ENCODE data around the gene C2CD3. TPM values are rescaled to one million over a fixed set of nuclear protein-coding genes. Genes with fewer than 3 reads are reported as not detected.
"Not testable (repeated sequence)": the region's sequence is repeated elsewhere in the genome, so short reads cannot be mapped to it uniquely, and the experiment has no call there.

Gene C2CD3
- total RNA-seq, 2 experiments from 2014 or later = 24.9 to 25.3 TPM

DNA sequence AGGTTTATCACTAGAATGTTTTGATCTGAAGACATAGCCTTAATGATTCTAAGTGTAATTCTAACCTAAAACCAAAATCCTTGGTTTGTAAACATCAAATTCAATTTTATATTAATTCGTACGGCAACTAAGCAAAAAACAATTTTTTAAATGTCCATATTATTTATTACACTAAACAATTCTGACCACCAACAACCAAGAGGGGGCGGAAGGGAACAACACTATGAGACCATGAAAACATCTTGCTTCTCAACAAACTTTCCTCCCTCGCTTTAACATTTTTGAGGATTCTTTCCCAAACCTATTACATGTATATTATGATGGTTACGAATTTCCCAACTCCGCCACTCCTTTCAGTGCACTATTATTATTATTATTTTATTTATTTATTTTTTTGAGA, 181.6 kb downstream of the C2CD3 start:
- no peak for DNase-seq
- no peaks in the 10 kb centered on the region for H3K36me3 Mint-ChIP-seq
- peaks cover 38% of the 10 kb centered on the region for H3K4me1 Mint-ChIP-seq
- H3K9me3 Mint-ChIP-seq = no peaks in the 10 kb centered on the region
- H3K27ac Mint-ChIP-seq = no peak overlapping the region
- no peak overlapping the region for H3K4me3 Mint-ChIP-seq
- H3K27me3 Mint-ChIP-seq = no peaks in the 10 kb centered on the region

DNA sequence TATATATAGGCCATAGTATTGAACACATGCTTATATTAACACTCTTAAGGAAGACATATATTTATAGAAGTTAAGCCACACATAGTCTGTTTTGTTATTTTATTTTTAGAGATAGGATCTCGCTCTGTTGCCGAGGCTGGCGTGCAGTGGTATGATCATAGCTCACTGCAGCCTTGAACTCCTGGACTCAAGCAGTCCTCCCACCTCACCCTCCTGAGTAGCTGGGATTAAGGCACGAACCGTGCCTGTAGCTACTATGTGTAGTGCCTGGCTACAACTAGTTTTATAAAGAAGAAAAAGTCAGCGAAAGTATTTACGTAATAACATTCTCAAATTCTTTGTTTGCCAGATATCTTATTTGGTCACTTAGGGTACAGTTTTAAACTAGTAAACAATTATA, 182.6 kb downstream of the C2CD3 start:
- H3K27me3 Mint-ChIP-seq = no peaks in the 10 kb centered on the region
- H3K27ac Mint-ChIP-seq = no peak overlapping the region
- H3K36me3 Mint-ChIP-seq = no peaks in the 10 kb centered on the region
- peaks cover 45% of the 10 kb centered on the region for H3K4me1 Mint-ChIP-seq
- H3K4me3 Mint-ChIP-seq = no peak overlapping the region
- no peaks in the 10 kb centered on the region for H3K9me3 Mint-ChIP-seq
- DNase-seq = no peak

- H3K27me3 Mint-ChIP-seq, H3K4me3 Mint-ChIP-seq, H3K9me3 Mint-ChIP-seq, DNase-seq: not testable (repeated sequence)
- H3K4me1 Mint-ChIP-seq = peaks cover 29% of the 10 kb centered on the region
- peak overlapping the region; percentile 69 for H3K27ac Mint-ChIP-seq
- peaks cover 19% of the 10 kb centered on the region for H3K36me3 Mint-ChIP-seq
These were observed 185.1 kb downstream of the C2CD3 start for GRCh38 chr11:73985661-73986060.

GRCh38 chr11:73983741-73984538, 186.9 kb downstream of the C2CD3 start:
- no peak for DNase-seq
- Mint-ChIP-seq H3K36me3 (peaks cover 35% of the 10 kb centered on the region), H3K4me3 (peak overlapping the region; percentile 92), H3K9me3 (no peaks in the 10 kb centered on the region), H3K27me3 (no peaks in the 10 kb centered on the region), H3K27ac (peak overlapping the region; percentile 98), H3K4me1 (peaks cover 43% of the 10 kb centered on the region)

GRCh38 chr11:73982990-73983740, 187.6 kb downstream of the C2CD3 start:
- Mint-ChIP-seq H3K4me1 (peaks cover 51% of the 10 kb centered on the region), H3K27ac (peak overlapping the region; percentile 98), H3K4me3 (peak overlapping the region; percentile 92), H3K27me3 (no peaks in the 10 kb centered on the region), H3K9me3 (no peaks in the 10 kb centered on the region), H3K36me3 (peaks cover 42% of the 10 kb centered on the region)
- DNase-seq = peak; percentile 96

- Mint-ChIP-seq H3K4me3 (peak within 1 kb of the TSS; percentile 92), H3K9me3 (no peaks in the 10 kb centered on the region), H3K36me3 (peaks cover 48% of the 10 kb centered on the region), H3K27me3 (no peaks in the 10 kb centered on the region), H3K27ac (peak within 1 kb of the TSS; percentile 98), H3K4me1 (peaks cover 54% of the 10 kb centered on the region)
- peak; percentile 89 for DNase-seq
These were observed 188.2 kb downstream of the C2CD3 start, which contains the start of gene UCP2 for GRCh38 chr11:73982595-73982989. Gene UCP2 (minus strand): TSS chr11:73982843. CDS start chr11:73978378, 4,465 bp downstream.

- Mint-ChIP-seq H3K4me1 (peaks cover 67% of the 10 kb centered on the region), H3K27me3 (no peaks in the 10 kb centered on the region), H3K36me3 (peaks cover 61% of the 10 kb centered on the region), H3K4me3 (peak overlapping the region; percentile 92), H3K27ac (peak overlapping the region; percentile 98), H3K9me3 (no peaks in the 10 kb centered on the region)
- no peak for DNase-seq
These were observed 189.6 kb downstream of the C2CD3 start for GRCh38 chr11:73981051-73981805.

DNA sequence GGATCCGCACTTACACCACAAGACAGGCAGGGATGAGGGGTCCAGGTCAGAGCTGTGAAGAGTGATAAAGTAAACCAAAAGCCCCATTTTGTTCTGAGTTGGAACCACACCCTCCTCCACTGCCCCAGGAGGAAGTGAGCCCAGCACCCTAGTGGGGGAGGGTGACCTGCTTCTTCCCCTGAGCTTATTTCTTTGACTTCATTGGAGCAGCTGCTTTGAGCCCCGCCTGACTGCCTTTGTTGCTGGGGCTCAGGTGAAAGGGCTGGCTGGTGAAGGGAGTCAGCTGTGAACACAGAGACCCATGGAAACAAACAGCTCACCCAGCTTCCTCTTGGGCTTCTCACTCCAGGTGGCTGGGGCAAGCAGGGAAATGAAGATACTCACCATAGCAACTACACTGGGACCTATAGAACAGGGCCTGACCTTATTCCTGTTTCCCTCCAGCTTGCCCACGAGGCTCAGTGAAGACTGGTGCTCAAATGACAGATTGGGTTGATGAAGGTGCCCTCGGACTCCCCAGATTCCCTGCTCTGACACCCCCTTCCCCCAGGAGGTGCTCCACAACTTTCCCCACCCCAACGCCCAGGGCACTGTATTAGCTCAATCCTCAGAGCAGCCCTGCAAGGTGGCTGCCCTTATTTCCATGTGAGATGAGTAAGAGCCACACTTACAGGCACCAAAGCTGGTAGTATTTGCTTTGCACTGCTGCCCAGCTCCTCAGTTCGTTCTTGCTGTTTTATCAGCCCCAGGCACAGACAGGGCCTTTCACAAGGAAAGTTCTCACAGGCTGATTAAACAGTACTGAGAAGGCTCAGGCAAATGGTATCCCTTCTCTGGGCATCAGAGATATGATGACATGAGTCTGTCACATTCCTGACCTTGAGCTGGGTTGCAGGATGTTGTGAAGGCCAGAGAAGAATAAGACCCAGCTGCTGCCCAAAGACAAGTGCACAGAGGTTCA, 190.5 kb downstream of the C2CD3 start:
- Mint-ChIP-seq H3K9me3 (no peaks in the 10 kb centered on the region), H3K27me3 (no peaks in the 10 kb centered on the region), H3K4me1 (peaks cover 68% of the 10 kb centered on the region), H3K27ac (peak overlapping the region; percentile 98), H3K4me3 (peak overlapping the region; percentile 92), H3K36me3 (peaks cover 68% of the 10 kb centered on the region)
- peak; percentile 80 for DNase-seq

DNA sequence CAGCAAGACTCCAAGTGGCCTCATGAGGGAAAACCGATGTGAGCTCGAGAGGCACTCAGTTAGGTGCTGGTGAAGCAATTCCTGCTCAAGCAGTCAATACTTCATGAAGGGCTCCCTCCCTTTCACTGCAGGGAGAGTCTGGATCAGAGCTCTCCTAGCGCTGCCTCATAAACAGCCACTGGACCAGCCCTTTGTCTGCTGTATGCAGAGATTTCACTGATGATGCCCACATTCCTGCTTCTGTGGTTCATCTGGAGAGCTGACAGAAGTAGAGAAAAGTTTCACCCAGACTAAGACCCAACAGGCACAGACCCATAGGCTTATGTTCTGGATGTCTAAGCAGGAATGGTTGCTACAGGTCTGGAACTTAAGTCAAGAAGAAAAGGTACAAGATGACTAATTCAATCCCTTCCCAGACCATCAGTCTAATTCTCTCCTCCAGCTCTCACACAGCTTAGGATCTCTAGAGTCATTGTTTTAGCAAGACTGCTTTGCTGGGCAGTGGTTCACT, 192.2 kb downstream of the C2CD3 start:
- H3K36me3 Mint-ChIP-seq = peaks cover 79% of the 10 kb centered on the region
- peak overlapping the region; percentile 98 for H3K27ac Mint-ChIP-seq
- no peaks in the 10 kb centered on the region for H3K9me3 Mint-ChIP-seq
- H3K4me3 Mint-ChIP-seq = peak overlapping the region; percentile 59
- peaks cover 67% of the 10 kb centered on the region for H3K4me1 Mint-ChIP-seq
- no peak for DNase-seq
- H3K27me3 Mint-ChIP-seq = no peaks in the 10 kb centered on the region

DNA sequence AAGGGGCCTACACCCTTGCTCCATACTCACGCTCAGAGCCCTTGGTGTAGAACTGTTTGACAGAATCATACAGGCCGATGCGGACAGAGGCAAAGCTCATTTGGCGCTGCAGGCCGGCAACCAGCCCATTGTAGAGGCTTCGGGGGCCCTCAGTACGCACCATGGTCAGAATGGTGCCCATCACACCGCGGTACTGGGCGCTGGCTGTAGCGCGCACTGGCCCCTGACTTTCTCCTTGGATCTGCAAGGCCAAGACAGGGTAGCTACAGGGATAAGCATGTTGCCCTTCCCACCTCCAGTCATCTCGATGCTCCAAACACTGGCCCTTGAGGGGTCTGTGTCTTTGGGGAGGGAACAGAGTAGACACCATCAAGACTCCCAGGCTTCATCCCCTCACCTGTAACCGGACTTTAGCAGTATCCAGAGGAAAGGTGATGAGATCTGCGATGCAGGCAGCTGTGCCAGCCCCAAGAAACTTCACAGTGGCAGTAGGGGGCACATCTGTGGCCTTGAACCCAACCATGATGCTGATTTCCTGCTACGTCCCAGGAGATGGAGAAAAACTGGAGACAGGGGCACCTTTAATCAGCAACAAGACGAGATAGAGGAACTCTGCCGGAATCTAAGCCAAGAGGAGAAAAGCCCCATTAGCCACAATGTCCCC, 192.8 kb downstream of the C2CD3 start:
- Mint-ChIP-seq H3K36me3 (peaks cover 83% of the 10 kb centered on the region), H3K27me3 (no peaks in the 10 kb centered on the region), H3K4me3 (no peak overlapping the region), H3K9me3 (no peaks in the 10 kb centered on the region), H3K4me1 (peaks cover 70% of the 10 kb centered on the region), H3K27ac (peak overlapping the region; percentile 98)
- DNase-seq = no peak

DNA sequence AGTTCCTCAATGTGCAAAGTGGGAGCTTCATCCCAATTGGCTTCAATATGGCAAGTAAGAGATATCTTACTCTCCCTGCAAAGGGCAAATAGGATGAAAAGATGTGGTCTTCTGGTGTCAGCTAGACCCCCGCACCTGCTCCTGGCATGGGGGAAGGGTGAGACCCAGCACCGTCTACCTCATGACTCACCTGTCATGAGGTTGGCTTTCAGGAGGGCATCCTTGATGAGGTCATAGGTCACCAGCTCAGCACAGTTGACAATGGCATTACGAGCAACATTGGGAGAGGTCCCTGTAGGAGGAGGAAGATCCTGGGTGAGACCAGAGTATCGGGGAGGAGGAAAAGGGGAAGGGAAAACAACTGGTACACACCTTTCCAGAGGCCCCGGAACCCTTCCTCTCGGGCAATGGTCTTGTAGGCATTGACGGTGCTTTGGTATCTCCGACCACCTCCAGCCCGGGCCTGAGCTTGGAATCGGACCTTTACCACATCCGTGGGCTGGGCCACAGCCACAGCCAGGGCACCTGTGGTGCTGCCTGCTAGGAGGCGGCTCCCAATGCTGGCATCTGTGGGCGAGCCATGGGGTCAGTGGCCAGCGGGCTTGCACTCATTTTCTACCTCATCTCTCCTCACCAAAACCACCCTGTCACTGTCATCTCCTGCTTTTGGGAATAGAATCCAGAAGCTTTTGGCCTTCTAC, 194.2 kb downstream of the C2CD3 start:
- H3K27me3 Mint-ChIP-seq = no peaks in the 10 kb centered on the region
- peaks cover 77% of the 10 kb centered on the region for H3K36me3 Mint-ChIP-seq
- no peak overlapping the region for H3K4me3 Mint-ChIP-seq
- H3K27ac Mint-ChIP-seq = peak overlapping the region; percentile 98
- H3K4me1 Mint-ChIP-seq = peaks cover 79% of the 10 kb centered on the region
- no peak for DNase-seq
- H3K9me3 Mint-ChIP-seq = no peaks in the 10 kb centered on the region

DNA sequence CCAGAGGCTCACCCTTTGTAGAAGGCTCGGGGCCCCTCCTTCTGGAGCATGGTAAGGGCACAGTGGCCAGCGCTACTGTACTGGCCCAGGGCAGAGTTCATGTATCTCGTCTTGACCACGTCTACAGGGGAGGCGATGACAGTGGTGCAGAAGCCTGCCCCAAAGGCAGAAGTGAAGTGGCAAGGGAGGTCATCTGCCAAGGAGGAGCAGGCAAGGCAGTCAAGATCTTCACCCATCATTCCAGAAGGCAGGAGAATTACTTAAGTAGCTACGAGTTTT, 195.4 kb downstream of the C2CD3 start:
- Mint-ChIP-seq H3K27ac (peak overlapping the region; percentile 54), H3K4me1 (peaks cover 84% of the 10 kb centered on the region), H3K9me3 (no peaks in the 10 kb centered on the region), H3K4me3 (no peak overlapping the region), H3K27me3 (no peaks in the 10 kb centered on the region), H3K36me3 (peaks cover 65% of the 10 kb centered on the region)
- DNase-seq = no peak

Measured in activated naive CD8-positive, alpha-beta T cell treated with anti-CD3 and anti-CD28 coated beads for 36 hours (primary cell).